Activated effector memory CD4-positive, alpha-beta T cell treated with Interleukin-2 at 50 U/mL for 16 hours (primary cell): ENCODE results near the gene SLC11A1.

Source experiments
- DNase-seq: peaks from one replicate; pipeline ENCODE4 v3.0.0-alpha.2; 2020

The SLC11A1 gene

GRCh38 chr2:218437969-218438368 lies 55.9 kb downstream of the SLC11A1 start:
- no peak for DNase-seq

GRCh38 chr2:218438596-218438995 lies 56.5 kb downstream of the SLC11A1 start:
- no peak for DNase-seq

- no peak for DNase-seq
Measured at GRCh38 chr2:218444692-218445357, 62.8 kb downstream of the SLC11A1 start.

GRCh38 chr2:218445602-218446001 lies 63.5 kb downstream of the SLC11A1 start:
- DNase-seq, result no peak
